ENCODE results near the gene LHX1. TPM values are rescaled to one million over a fixed set of nuclear protein-coding genes. Genes with fewer than 3 reads are reported as not detected.

The LHX1 gene
- total RNA-seq, 1 donor from 2014 or later, result 2.6 TPM

DNA sequence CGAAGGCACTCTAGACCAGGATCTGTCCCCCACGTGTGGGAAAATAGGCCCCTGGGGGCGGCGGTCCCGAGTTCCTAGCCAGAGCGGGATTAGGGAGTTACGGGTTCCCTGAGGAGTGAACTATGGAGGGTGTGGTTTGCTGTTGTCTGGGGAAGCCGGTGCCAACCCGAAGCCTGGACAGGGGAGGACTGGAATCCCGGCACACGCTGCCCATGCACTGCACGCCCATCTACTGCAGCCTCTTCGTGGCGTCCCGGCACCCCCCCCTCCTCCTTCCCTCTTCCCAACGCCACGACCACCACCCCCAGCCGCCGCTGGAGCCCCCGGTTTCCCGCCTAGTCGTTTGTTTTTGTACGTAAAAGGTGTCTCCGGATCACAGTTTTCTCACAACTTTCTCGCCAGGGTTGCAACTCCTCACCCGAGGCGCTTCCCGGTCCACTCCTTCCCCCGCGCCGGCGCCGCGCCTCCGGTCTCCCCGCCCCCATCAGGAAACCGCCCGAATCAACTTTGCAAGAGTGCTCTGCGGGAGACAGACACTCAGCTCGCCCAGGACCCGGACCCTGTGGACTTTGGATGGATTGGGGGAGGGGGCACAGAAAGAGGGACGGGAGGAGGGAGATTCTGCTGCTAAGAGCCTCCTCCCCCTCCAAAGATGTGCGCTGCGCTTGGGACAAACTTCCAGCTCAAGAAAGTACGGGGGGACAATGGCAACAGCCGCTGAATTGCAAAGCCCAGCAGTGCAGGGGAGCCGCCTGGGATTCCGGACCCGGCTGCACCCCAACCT, 1.4 kb upstream of the LHX1 start:
- H3K27me3 Mint-ChIP-seq (ENCODE audit: unreplicated experiment), result peaks cover 52% of the 10 kb centered on the region
- H3K36me3 Mint-ChIP-seq (ENCODE audit: unreplicated experiment), result no peaks in the 10 kb centered on the region
- no peak overlapping the region for H3K27ac Mint-ChIP-seq (ENCODE audit: unreplicated experiment)
- peaks cover 32% of the 10 kb centered on the region for H3K4me1 Mint-ChIP-seq (ENCODE audit: low read depth, unreplicated experiment)
- peak; percentile 29 for DNase-seq
- TF ChIP-seq, protein P1, sequence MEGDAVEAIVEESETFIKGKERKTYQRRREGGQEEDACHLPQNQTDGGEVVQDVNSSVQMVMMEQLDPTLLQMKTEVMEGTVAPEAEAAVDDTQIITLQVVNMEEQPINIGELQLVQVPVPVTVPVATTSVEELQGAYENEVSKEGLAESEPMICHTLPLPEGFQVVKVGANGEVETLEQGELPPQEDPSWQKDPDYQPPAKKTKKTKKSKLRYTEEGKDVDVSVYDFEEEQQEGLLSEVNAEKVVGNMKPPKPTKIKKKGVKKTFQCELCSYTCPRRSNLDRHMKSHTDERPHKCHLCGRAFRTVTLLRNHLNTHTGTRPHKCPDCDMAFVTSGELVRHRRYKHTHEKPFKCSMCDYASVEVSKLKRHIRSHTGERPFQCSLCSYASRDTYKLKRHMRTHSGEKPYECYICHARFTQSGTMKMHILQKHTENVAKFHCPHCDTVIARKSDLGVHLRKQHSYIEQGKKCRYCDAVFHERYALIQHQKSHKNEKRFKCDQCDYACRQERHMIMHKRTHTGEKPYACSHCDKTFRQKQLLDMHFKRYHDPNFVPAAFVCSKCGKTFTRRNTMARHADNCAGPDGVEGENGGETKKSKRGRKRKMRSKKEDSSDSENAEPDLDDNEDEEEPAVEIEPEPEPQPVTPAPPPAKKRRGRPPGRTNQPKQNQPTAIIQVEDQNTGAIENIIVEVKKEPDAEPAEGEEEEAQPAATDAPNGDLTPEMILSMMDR (IDR thresholded peaks at IDR 0.05; ENCODE audit: partially characterized antibody, unreplicated experiment), result no peak
- H3K9me3 Mint-ChIP-seq (ENCODE audit: unreplicated experiment), result peaks cover 26% of the 10 kb centered on the region
- H3K4me3 Mint-ChIP-seq (ENCODE audit: unreplicated experiment), result peak overlapping the region; percentile 84

DNA sequence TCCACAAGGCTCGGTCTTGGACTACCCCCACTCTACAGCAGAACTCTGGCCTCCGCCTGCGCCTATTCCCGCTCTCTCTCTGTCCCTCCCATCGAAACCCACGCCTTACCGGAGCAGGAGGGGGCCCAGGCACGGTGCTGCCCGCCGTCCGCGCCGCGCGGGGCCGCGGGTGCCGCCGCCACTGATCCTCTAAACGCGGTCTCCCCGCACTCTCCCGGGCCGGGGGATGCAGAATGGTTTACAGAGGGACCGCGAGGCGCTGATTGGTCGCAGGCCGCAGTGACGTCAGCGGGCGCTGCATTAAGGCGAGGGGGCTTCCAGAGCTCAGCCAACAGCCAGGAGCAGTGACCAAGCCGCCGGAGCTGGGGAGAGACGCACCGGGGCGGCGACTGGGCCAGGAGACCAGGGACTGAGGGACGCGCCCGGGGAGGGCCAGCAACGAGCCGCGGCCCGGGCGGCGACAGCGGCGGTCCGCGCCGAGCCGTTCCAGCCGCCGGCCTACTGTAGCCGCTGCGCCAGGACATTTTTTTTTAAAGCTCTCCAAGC, 747 bp upstream of the LHX1 start:
- peak; percentile 83 for DNase-seq
- peaks cover 25% of the 10 kb centered on the region for H3K4me1 Mint-ChIP-seq (ENCODE audit: low read depth, unreplicated experiment)
- TF ChIP-seq, protein P1 (IDR thresholded peaks at IDR 0.05; ENCODE audit: partially characterized antibody, unreplicated experiment), result no peak
- H3K4me3 Mint-ChIP-seq (ENCODE audit: unreplicated experiment), result peak overlapping the region; percentile 84
- peaks cover 31% of the 10 kb centered on the region for H3K9me3 Mint-ChIP-seq (ENCODE audit: unreplicated experiment)
- peaks cover 54% of the 10 kb centered on the region for H3K27me3 Mint-ChIP-seq (ENCODE audit: unreplicated experiment)
- no peaks in the 10 kb centered on the region for H3K36me3 Mint-ChIP-seq (ENCODE audit: unreplicated experiment)
- H3K27ac Mint-ChIP-seq (ENCODE audit: unreplicated experiment), result no peak overlapping the region

DNA sequence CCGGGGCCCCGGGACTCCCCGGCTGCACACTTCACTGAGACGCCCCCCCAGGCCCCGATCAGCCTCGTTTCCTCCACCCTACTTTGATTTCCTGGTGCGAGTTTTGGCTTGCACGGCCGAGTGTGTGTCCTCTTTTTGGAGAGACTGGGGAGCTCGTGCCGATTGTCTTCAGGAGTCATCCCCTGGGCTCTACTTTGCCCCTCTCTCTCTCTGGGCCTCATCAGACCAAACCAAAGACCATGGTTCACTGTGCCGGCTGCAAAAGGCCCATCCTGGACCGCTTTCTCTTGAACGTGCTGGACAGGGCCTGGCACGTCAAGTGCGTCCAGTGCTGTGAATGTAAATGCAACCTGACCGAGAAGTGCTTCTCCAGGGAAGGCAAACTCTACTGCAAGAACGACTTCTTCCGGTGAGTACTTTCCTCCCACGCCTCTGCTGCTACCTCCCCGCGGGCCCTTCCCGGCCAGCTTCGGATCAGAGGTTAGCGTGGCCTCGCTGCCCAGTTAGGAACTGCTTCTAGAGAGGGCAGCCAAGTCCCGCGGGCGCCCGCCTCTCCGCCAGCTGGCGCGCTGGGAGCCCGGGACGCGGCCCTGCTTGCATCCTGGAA, 787 bp downstream of the LHX1 start:
- DNase-seq, result peak; percentile 47
- Mint-ChIP-seq H3K4me1 (ENCODE audit: low read depth, unreplicated experiment) (peaks cover 20% of the 10 kb centered on the region), H3K27me3 (ENCODE audit: unreplicated experiment) (peaks cover 47% of the 10 kb centered on the region), H3K27ac (ENCODE audit: unreplicated experiment) (no peak overlapping the region), H3K9me3 (ENCODE audit: unreplicated experiment) (peaks cover 31% of the 10 kb centered on the region), H3K4me3 (ENCODE audit: unreplicated experiment) (peak overlapping the region; percentile 82), H3K36me3 (ENCODE audit: unreplicated experiment) (no peaks in the 10 kb centered on the region)
- TF ChIP-seq, protein P1 (IDR thresholded peaks at IDR 0.05; ENCODE audit: partially characterized antibody, unreplicated experiment), result no peak

DNA sequence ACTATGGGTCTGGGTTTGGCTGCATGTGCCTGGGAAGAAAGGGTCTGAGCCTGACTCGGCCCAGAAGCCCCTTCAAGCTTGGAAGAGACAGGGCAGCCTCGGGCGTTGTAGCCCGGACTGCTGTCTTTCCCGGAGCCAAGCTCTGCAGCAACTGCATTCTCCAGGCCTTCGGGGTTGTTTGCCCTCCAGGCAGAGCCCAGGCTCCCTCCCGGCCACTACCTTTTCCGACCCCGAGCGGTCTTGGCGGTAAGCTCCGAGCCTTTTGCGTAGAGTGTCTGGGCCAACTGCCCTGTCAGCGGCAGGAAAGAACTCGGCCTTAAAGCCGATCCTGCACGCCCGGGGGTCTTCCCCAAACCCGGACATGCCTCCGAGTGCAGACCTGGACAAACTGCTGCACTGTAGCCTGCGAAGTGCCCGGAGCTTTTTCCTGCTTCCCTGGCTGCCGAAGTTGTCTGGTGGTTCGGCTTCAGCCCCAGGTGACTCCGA, 1.3 kb downstream of the LHX1 start:
- TF ChIP-seq, protein P1 (IDR thresholded peaks at IDR 0.05; ENCODE audit: partially characterized antibody, unreplicated experiment), result no peak
- H3K36me3 Mint-ChIP-seq (ENCODE audit: unreplicated experiment), result no peaks in the 10 kb centered on the region
- peak; percentile 41 for DNase-seq
- H3K9me3 Mint-ChIP-seq (ENCODE audit: unreplicated experiment), result peaks cover 30% of the 10 kb centered on the region
- H3K27ac Mint-ChIP-seq (ENCODE audit: unreplicated experiment), result no peak overlapping the region
- peaks cover 51% of the 10 kb centered on the region for H3K27me3 Mint-ChIP-seq (ENCODE audit: unreplicated experiment)
- peaks cover 20% of the 10 kb centered on the region for H3K4me1 Mint-ChIP-seq (ENCODE audit: low read depth, unreplicated experiment)
- H3K4me3 Mint-ChIP-seq (ENCODE audit: unreplicated experiment), result peak overlapping the region; percentile 79
